DND-41 (cell line): Measurements from ENCODE around the gene CUBN.

Source experiments
- ATAC-seq: fragments of 200-7000 bp; cut with Tn5 transposase; 3 replicates; pipeline ENCODE4 v1.9.1; 2021; ENCODE audit warnings: low read depth; ENCODE audit not compliant: insufficient read depth
- DNase-seq: peaks from one replicate; pipeline ENCODE4 v3.0.0-alpha.2; 2020
- H2AFZ ChIP-seq: 2 replicates; pipeline ENCODE4 v1.6.0; 2012; ENCODE audit warnings: low read depth, low read length
- H3K27ac ChIP-seq: 2 replicates; pipeline ENCODE4 v1.5.1; 2012; ENCODE audit warnings: low read length, inconsistent platforms
- H3K27me3 ChIP-seq: fragments of 200-600 bp; sonication (generic); 2 replicates; pipeline ENCODE4 v1.6.0; 2012; ENCODE audit warnings: low read length, mild to moderate bottlenecking, inconsistent platforms; ENCODE audit not compliant: insufficient read depth, poor library complexity
- H3K36me3 ChIP-seq: 2 replicates; pipeline ENCODE4 v1.5.1; 2012; ENCODE audit warnings: low read length, inconsistent platforms; ENCODE audit not compliant: insufficient read depth
- H3K4me1 ChIP-seq: 2 replicates; pipeline ENCODE4 v1.5.1; 2012; ENCODE audit warnings: mild to moderate bottlenecking, low read length; ENCODE audit not compliant: insufficient read depth
- H3K4me2 ChIP-seq: 2 replicates; pipeline ENCODE4 v1.6.0; 2012; ENCODE audit warnings: mild to moderate bottlenecking, moderate library complexity, low read length, inconsistent platforms; ENCODE audit not compliant: insufficient read depth
- H3K4me3 ChIP-seq, 2 experiments: fragments of 200-600 bp in 1 of 2; shearing (Covaris generic) in 1 of 2; 2 replicates each; pipeline ENCODE4 v1.5.1; 2012 to 2016; ENCODE audit warnings: inconsistent platforms in 2 of 2, low read length in 2 of 2, mild to moderate bottlenecking in 2 of 2, low read depth in 1 of 2, moderate library complexity in 1 of 2
- H3K79me2 ChIP-seq: 2 replicates; pipeline ENCODE4 v1.6.0; 2012; ENCODE audit warnings: low read length, inconsistent platforms; ENCODE audit not compliant: insufficient read depth
- H3K9ac ChIP-seq: 2 replicates; pipeline ENCODE4 v1.6.0; 2012; ENCODE audit warnings: low read depth, mild to moderate bottlenecking, inconsistent platforms, low read length, moderate library complexity
- H3K9me3 ChIP-seq: 2 replicates; pipeline ENCODE4 v1.5.1; 2012; ENCODE audit warnings: low read length, moderate library complexity, mild to moderate bottlenecking, inconsistent platforms; ENCODE audit not compliant: insufficient read depth, severe bottlenecking
- H4K20me1 ChIP-seq: 2 replicates; pipeline ENCODE4 v1.6.0; 2012; ENCODE audit warnings: low read length; ENCODE audit not compliant: insufficient read depth
- CTCF ChIP-seq: IDR thresholded peaks from 2 replicates; pipeline ENCODE4 v1.5.1; 2012; ENCODE audit warnings: borderline replicate concordance, low read length, moderate library complexity, mild to moderate bottlenecking; ENCODE audit not compliant: poor library complexity, severe bottlenecking; ENCODE audit errors: extremely low read depth
- EZH2 ChIP-seq: IDR thresholded peaks from 3 replicates; pipeline ENCODE4 v1.6.1; 2012; ENCODE audit warnings: borderline replicate concordance, low read depth, mild to moderate bottlenecking, moderate library complexity, low read length, inconsistent platforms; ENCODE audit not compliant: severe bottlenecking

CUBN gene

GRCh38 chr10:17129741-17130140 lies at the start of gene CUBN:
Gene CUBN (minus strand): TSS chr10:17129811. CDS start chr10:17129765, 46 bp downstream.
- H3K4me3 ChIP-seq, result no peak within 1 kb of the TSS
- no peak for ATAC-seq
- no peak for DNase-seq

GRCh38 chr10:17179002-17179401 lies 49.4 kb upstream of the CUBN start:
- no peak for DNase-seq
- no peak for ATAC-seq
- no peak overlapping the region for H3K27ac ChIP-seq
- H3K4me1 ChIP-seq, result peaks cover 9% of the 10 kb centered on the region
- no peak overlapping the region for H3K9ac ChIP-seq
- H3K4me2 ChIP-seq, result no peak overlapping the region
- H4K20me1 ChIP-seq, result no peaks in the 10 kb centered on the region; the same call in 1 of the 2 replicates
- no peaks in the 10 kb centered on the region for H3K27me3 ChIP-seq
- no peak overlapping the region for H2AFZ ChIP-seq
- no peak overlapping the region for H3K4me3 ChIP-seq
- no peaks in the 10 kb centered on the region for H3K36me3 ChIP-seq
- no peaks in the 10 kb centered on the region for H3K9me3 ChIP-seq
- H3K79me2 ChIP-seq, result no peaks in the 10 kb centered on the region
- TF ChIP-seq EZH2 (no peak), CTCF (no peak)

More at GRCh38 chr10:17129741-17130140, at the start of gene CUBN:
- Histone ChIP-seq H3K79me2 (no peaks in the 10 kb centered on the region), H3K27ac (no peak within 1 kb of the TSS), H3K9ac (no peak within 1 kb of the TSS), H4K20me1 (no peaks in the 10 kb centered on the region), H3K27me3 (no peaks in the 10 kb centered on the region), H3K36me3 (no peaks in the 10 kb centered on the region), H3K4me1 (no peaks in the 10 kb centered on the region), H2AFZ (no peak within 1 kb of the TSS), H3K4me2 (no peak within 1 kb of the TSS), H3K9me3 (no peaks in the 10 kb centered on the region)
- TF ChIP-seq CTCF (no peak), EZH2 (no peak)

- TF ChIP-seq CTCF (no peak), EZH2 (no peak)
- Histone ChIP-seq H3K27ac (no peak overlapping the region), H2AFZ (no peak overlapping the region), H3K4me1 (peaks cover 9% of the 10 kb centered on the region), H3K79me2 (no peaks in the 10 kb centered on the region), H4K20me1 (no peaks in the 10 kb centered on the region; the same call in 1 of the 2 replicates), H3K27me3 (no peaks in the 10 kb centered on the region), H3K9ac (no peak overlapping the region), H3K4me2 (no peak overlapping the region), H3K4me3 (no peak overlapping the region), H3K36me3 (no peaks in the 10 kb centered on the region), H3K9me3 (no peaks in the 10 kb centered on the region)
- no peak for ATAC-seq
- DNase-seq, result no peak
Measured at GRCh38 chr10:17178006-17178405, 48.4 kb upstream of the CUBN start.

GRCh38 chr10:17177014-17177413 lies 47.4 kb upstream of the CUBN start:
- TF ChIP-seq CTCF (no peak), EZH2 (no peak)
- Histone ChIP-seq H3K4me1 (peaks cover 9% of the 10 kb centered on the region), H4K20me1 (no peaks in the 10 kb centered on the region; the same call in 1 of the 2 replicates), H3K9me3 (no peaks in the 10 kb centered on the region), H3K27ac (no peak overlapping the region), H3K4me3 (no peak overlapping the region), H3K4me2 (no peak overlapping the region), H2AFZ (no peak overlapping the region), H3K79me2 (no peaks in the 10 kb centered on the region), H3K27me3 (no peaks in the 10 kb centered on the region), H3K36me3 (no peaks in the 10 kb centered on the region), H3K9ac (no peak overlapping the region)
- DNase-seq (no peak), ATAC-seq (no peak)
